ENCODE results near the gene DAB1.

DNA sequence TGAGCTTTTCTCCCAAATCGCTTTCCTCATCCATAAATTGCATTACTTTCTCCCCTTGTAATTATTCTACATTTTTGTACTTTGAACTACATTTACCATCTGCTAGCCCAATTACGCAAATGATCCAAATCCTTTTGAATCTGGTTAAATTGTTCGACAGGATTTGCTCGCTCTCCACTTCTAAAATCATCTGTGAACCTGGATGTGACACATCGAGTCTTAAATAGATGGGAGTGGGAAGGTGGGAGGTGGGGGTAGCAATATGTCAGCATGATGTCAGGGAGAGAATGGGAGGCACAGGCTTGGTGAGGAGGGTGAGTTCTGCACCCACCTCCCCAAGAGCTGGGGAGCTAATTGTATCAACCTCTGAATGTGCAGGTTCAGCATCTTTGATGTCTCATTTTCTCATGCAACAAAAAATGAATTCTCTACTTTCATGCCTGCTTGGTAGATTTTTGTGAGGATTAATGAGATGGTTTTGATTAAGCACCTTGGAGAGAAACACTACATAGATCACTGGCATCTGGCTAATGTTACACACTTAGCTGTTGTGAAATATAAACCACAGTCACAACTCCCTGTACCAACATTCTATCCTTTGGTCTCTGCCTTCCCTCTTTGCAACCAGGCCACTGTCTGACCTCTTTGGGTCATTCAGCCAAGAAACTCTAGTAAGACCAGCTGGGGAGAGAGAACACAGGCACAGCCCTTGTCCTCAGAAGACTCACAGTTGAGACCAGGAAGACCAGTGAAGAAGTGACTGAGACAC, 165.1 kb downstream of the DAB1 start:
- no peak for TF ChIP-seq POLR2A (IDR thresholded peaks at IDR 0.05; ENCODE audit: low read depth, low read length)
- TF ChIP-seq NBN (IDR thresholded peaks at IDR 0.05): no peak
- TF ChIP-seq TARDBP (IDR thresholded peaks at IDR 0.05; ENCODE audit: borderline replicate concordance): no peak
- TF ChIP-seq, protein P1, sequence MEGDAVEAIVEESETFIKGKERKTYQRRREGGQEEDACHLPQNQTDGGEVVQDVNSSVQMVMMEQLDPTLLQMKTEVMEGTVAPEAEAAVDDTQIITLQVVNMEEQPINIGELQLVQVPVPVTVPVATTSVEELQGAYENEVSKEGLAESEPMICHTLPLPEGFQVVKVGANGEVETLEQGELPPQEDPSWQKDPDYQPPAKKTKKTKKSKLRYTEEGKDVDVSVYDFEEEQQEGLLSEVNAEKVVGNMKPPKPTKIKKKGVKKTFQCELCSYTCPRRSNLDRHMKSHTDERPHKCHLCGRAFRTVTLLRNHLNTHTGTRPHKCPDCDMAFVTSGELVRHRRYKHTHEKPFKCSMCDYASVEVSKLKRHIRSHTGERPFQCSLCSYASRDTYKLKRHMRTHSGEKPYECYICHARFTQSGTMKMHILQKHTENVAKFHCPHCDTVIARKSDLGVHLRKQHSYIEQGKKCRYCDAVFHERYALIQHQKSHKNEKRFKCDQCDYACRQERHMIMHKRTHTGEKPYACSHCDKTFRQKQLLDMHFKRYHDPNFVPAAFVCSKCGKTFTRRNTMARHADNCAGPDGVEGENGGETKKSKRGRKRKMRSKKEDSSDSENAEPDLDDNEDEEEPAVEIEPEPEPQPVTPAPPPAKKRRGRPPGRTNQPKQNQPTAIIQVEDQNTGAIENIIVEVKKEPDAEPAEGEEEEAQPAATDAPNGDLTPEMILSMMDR (IDR thresholded peaks at IDR 0.05 in 2 of 3, conservative IDR thresholded peaks at IDR 0.05 in 1 of 3; ENCODE audit: control insufficient read depth in 2 of 3, extremely low read depth in 1 of 3, insufficient read depth in 1 of 3, low read depth in 3 of 3, low read length in 3 of 3): no peak
- TF ChIP-seq CREB1 (IDR thresholded peaks at IDR 0.05; ENCODE audit: low read depth): no peak
- no peak for TF ChIP-seq ETV6 (conservative IDR thresholded peaks at IDR 0.05 in 1 of 2, IDR thresholded peaks at IDR 0.05 in 1 of 2; ENCODE audit: borderline replicate concordance in 1 of 2, low read depth in 1 of 2)
- TF ChIP-seq CHD1 (IDR thresholded peaks at IDR 0.05; ENCODE audit: low read depth, low read length): no peak
